Body of pancreas (tissue), 4 donors: ENCODE measurements around the gene GPR156.

Experiments used
- CTCF ChIP-seq, 7 experiments: fragments of 450-650 bp in 4 of 7; fragments of 200-600 bp in 3 of 7; sonication (generic) in 3 of 7; IDR thresholded peaks; one replicate each; pipeline ENCODE4 v1.5.1; 2016 to 2019; ENCODE audit warnings: antibody characterized with exemption in 7 of 7
- POLR2A ChIP-seq, 3 donors: fragments of 450-650 bp; IDR thresholded peaks; one replicate each; pipeline ENCODE4 v1.6.1; 2016; ENCODE audit warnings: antibody characterized with exemption in 3 of 3, mild to moderate bottlenecking in 2 of 3

- no peak for TF ChIP-seq POLR2A (IDR thresholded peaks at IDR 0.05)
- no peak for TF ChIP-seq CTCF (IDR thresholded peaks at IDR 0.05)
Measured at GRCh38 chr3:120157113-120157512, 127.9 kb downstream of the GPR156 start.
